CD4-positive, alpha-beta T cell treated with Interleukin-6 at 100 ng/mL for 8 hours (primary cell): ENCODE measurements around the gene ATG4B.
"Not testable (repeated sequence)": the region's sequence is repeated elsewhere in the genome, so short reads cannot be mapped to it uniquely, and the experiment has no call there.

Experiments
- DNase-seq: peaks from one replicate; pipeline ENCODE4 v3.0.0-alpha.2; 2020; ENCODE audit warnings: mixed read lengths, low spot score

The ATG4B gene

DNA sequence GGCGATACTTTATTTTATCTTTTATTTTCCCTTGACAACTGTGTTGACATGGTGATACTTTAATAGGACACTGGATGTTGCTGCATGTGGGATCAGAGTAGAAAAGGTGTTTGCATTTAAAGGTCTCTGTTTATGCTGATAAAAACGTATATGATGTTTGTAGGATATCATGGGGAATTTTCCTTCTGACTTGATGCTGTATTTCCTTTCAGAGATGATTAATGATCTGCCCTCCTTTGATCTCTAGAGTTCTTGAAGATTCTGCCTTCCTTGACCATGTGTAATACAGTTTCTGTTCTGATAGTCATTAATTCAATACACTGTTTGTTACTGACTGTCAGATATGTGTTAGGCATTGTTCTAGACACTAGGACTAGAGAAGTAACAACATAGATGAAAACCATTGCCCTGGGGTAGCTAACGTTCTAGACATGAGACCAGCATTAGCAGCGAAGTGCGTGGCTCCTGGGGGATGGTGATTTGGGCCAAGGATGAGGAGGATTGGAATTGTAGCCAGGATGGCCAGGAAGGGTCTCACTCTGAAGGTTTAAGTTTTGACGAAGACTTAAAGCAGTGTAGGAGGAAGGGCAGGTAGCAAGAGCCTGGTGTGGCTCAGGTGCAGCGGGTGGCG lies 2.8 kb downstream of the ATG4B start:
- no peak for DNase-seq

DNA sequence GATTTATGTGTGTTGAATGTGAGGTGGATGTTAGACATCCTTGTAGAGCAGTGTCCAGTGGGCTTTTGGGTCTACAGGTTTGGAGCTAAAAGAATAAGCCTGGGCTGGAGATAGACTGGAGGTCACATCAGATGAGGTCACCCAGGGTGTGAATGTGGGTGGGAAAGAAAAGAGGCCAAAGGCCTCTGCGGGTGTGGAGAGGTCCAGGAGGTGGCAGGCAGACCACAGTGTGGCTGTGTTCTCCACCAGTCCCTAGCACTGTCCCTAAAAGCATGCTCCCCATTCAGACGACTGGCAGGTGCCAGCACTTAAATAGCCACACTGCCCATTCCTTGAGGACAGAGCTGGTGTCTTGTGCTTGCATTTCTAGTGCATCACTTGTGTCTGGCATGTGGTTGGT lies 4.1 kb downstream of the ATG4B start:
- DNase-seq = no peak

DNA sequence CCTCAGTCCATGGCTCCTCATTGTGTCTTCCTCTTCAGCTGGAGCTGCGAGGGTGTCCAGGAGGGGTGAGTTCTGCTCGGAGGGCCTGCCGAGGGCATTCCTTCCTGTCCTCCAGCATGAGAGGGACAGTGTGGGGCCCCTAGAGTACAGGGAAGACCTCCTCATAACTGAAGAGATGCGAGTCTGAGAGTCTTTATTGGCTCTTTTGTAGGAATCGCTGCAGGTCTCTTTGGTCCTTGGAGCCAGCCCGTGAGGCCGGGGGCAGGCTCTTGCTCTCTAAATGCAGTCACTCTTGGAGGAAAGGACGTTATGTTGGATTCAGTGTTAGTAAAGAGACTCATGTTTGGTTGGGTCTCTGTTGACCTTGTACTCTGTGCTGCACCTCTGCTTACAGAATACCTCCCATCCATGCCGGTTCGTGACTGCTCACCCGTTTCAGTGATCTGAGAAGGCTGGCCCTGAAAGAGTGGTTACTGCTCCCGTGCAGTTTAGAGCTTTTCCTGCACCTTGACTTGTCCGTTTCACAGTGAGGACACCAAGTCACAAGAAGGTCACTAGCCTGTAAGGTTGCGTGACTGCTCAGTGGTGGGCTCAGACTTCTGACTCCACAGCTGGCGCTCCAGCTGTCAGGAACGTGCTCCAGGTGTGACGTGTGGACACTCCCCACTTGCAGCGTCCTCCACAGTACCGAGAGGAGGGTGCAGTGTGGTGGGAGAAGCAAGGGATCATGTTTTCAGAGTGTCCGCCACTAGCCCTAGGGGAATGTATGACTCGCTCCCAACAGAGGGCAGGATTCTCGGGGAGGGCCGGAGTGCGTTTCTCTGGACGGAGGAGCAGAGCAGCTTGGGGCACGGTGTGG lies 7.8 kb downstream of the ATG4B start:
- no peak for DNase-seq

GRCh38 chr2:241645915-241646645 lies 8.6 kb downstream of the ATG4B start:
- DNase-seq = no peak

DNA sequence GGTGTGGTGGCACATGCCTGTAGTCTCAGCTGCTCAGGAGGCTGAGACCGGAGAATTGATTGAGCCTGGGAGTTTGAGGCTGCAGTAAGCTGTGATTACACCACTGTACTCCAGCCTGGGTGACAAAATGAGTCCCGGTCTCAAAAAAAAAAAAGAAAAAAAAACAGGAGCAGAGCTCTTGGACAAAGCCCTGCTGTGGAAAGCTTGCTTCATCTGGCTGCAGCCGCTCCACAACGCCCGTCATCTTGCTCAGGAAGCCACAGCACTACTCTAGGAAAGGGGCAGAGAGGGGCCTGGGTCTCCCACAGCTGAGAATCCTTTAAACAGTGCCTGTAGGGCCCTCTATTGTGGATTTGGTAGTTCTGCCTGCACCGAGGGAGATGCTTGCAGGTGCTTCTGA lies 11.0 kb downstream of the ATG4B start:
- DNase-seq = no peak

DNA sequence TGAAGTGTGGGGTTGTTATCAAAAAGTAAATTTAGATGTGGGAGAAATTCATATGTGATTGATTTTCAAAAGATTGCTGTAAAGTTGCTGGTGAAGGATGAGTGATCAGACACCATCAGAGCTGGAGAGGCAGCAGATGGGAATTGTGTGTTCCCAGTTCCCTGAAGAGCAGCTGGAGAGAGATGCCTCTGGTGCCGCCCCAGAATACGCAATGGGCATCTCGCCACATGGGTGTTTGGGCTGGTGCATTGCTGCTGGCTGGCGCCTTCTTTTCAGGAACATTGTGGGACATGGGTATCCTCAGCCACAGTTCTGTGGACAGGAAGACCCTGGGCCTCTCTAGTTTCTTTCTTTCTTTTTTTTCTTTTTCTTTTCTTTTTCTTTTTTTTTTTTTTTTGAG lies 11.9 kb downstream of the ATG4B start:
- DNase-seq = no peak

GRCh38 chr2:241649927-241650326 lies 12.4 kb downstream of the ATG4B start:
- no peak for DNase-seq

DNA sequence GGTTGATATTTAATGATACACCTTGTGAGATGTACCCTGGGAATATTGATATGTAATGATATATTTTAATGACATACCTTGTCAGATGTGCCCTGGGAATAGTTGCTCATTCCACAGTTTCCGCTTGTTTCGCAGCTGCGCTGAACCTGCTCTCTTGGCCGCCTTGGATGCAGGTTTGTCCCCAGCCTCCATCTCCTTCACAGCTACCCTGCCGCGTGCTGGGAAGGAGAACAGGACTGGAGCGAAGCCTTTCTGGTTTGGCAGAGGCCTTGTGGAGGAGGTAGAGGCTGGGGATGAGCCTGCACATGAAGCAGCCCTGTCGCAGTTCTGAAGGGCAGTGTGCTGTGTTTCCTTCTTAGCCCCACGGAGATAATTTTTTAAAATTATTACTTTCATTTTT lies 14.6 kb downstream of the ATG4B start:
- no peak for DNase-seq

- DNase-seq = no peak
Observed at GRCh38 chr2:241652722-241653121, 15.2 kb downstream of the ATG4B start.

DNA sequence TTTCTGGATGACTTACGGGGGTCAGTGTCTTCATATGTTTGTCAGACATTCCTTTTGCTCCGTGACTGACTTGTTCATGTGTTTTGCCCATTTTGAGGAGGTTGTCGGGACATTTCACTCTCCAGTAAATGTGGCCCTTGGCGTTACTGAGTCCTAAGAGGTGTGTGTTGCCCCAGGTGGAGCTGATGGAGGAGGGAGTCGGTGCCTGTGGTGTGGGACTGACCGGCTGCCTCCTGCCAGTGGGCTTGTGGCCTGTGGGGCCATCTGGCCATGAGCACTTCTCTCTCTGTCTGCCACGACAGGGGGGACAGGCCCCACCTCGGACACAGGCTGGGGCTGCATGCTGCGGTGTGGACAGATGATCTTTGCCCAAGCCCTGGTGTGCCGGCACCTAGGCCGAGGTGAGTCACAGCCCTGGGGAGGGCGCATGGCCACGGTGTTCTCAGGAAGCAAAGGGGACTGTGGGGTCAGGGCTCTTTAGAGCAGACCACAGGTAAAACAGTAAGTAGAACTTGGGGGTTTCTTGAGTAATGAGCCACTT lies 15.8 kb downstream of the ATG4B start:
- no peak for DNase-seq

DNA sequence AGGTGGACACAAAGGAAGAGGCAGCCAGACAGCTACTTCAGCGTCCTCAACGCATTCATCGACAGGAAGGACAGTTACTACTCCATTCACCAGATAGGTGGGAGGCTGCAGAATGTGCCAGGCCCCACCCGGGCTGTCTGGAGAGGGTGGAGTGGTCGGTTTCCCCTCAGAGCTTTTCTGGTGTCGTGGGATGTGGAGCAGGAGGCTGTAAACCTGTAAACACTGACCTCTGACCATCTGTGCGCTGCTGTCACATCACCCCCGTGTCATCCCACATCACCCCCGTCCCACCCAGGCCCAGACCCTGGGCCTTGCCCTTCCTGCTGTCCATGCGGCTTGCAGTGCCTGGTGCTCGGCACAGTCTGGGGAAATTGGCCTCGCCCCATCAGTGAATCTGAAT lies 17.1 kb downstream of the ATG4B start:
- DNase-seq = no peak

- DNase-seq = no peak
Observed at GRCh38 chr2:241655516-241656189, 18.2 kb downstream of the ATG4B start.

DNA sequence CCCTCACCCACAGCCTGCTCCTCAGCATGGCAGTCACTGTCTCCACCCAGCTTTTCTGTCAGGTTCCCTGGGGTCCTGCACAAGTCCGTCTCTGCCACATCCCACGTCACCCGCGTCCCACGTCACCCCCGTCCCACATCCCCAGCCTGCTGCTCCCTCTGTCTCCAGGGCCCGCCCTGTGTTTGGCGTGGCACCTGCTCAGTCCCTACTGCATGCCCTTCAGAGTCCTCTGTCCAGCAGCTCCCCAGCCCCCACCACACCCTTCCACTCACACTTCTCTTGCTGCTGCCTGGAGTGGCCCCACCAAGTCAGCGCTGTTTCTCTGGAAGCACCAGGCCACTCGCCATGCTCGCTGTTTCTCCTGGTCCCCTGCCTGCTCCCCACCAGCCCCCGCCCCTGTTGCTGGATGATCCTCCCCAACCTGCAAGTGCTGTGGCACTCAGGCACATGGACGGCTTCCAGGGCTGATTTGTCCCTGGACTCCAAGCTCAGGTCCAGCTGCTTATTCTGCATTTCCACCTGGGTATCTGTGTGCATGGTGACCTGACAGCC lies 18.8 kb downstream of the ATG4B start:
- DNase-seq = no peak

GRCh38 chr2:241657786-241658254 lies 20.3 kb downstream of the ATG4B start:
- no peak for DNase-seq

DNA sequence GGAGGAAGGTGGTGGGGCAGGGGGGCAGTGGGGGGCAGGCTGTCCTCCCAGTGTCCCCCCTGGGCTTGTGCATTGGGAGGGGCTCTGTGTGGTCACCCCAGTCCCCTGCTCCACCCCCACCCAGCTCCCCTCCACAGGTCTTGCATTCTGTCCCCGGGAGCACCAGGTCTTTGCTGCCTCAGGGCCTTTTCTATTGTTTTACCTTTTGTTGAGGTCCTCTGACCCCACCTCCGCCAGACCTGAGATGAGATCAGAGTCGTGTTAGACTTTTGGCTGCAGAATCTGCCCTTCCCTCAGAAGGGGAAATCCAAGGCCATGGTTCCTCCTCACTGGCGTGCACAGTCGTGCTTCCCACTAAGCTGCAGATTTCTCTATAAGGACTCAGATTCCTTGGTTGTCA lies 20.8 kb downstream of the ATG4B start:
- DNase-seq = no peak

GRCh38 chr2:241659150-241659739 lies 21.8 kb downstream of the ATG4B start:
- peak; percentile 19 for DNase-seq

- no peak for DNase-seq
Observed at GRCh38 chr2:241660593-241661213, 23.2 kb downstream of the ATG4B start.

GRCh38 chr2:241662731-241663130 lies 25.2 kb downstream of the ATG4B start:
- not testable (repeated sequence) for DNase-seq

DNA sequence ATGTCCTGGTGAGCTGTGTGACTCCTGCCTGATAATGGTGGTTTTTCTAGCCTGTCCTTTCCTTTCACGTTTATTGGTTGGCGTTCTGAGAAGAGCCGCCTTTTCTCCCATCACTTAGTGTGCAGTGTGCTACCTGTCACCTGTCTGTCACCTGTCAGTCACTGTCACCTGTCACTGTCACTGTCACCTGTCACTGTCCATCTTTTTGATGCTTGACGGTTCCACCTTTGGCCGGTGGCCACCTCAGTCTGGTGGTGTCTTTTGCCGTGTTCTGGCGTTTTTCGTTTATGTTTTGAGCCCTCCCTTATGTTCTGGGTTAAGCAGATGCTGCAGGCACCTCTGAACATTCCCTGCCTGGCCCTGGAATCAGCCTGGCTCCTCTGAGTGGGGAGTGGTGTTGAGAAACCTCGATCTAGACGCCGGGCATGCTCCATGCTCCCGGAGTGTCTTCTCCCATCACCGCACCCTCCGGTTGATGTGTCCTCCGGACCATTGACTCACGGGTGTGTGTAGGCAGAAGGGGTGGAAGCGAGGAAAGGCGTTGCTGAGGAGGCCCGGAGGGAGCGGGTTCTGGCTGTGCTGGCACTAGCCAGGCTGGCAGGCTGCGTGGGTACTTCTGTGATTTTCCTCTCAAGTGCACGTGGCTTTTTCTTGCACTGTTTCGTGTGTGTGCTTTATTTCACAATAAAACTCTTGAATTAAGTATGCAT lies 28.4 kb downstream of the ATG4B start:
- DNase-seq = no peak
